Gastroesophageal sphincter (tissue), 3 donors: ENCODE measurements around the gene RFXAP.

Source experiments
- EP300 ChIP-seq: sonication (generic); formaldehyde crosslinking; IDR thresholded peaks from one replicate; pipeline ENCODE4 v1.6.1; 2017; ENCODE audit warnings: antibody characterized with exemption, mild to moderate bottlenecking
- POLR2A ChIP-seq, 2 donors: fragments of 450-650 bp; IDR thresholded peaks; one replicate each; pipeline ENCODE4 v1.6.1; 2017; ENCODE audit warnings: antibody characterized with exemption in 2 of 2, mild to moderate bottlenecking in 2 of 2, moderate library complexity in 1 of 2
- POLR2AphosphoS5 ChIP-seq: sonication (generic); formaldehyde crosslinking; IDR thresholded peaks from one replicate; pipeline ENCODE4 v1.6.1; 2017; ENCODE audit warnings: antibody characterized with exemption
- TF ChIP-seq, protein P1 (sequence below), 4 experiments: fragments of 200-600 bp in 2 of 4; fragments of 450-650 bp in 2 of 4; sonication (generic) in 1 of 4; IDR thresholded peaks; one replicate each; pipeline ENCODE4 v1.5.1; 2017 to 2019; ENCODE audit warnings: antibody characterized with exemption in 4 of 4, mild to moderate bottlenecking in 2 of 4, moderate library complexity in 2 of 4

GRCh38 chr13:36789730-36790129, 29.3 kb upstream of the RFXAP start:
- TF ChIP-seq, protein P1, sequence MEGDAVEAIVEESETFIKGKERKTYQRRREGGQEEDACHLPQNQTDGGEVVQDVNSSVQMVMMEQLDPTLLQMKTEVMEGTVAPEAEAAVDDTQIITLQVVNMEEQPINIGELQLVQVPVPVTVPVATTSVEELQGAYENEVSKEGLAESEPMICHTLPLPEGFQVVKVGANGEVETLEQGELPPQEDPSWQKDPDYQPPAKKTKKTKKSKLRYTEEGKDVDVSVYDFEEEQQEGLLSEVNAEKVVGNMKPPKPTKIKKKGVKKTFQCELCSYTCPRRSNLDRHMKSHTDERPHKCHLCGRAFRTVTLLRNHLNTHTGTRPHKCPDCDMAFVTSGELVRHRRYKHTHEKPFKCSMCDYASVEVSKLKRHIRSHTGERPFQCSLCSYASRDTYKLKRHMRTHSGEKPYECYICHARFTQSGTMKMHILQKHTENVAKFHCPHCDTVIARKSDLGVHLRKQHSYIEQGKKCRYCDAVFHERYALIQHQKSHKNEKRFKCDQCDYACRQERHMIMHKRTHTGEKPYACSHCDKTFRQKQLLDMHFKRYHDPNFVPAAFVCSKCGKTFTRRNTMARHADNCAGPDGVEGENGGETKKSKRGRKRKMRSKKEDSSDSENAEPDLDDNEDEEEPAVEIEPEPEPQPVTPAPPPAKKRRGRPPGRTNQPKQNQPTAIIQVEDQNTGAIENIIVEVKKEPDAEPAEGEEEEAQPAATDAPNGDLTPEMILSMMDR (IDR thresholded peaks at IDR 0.05): no peak
- TF ChIP-seq POLR2A (IDR thresholded peaks at IDR 0.05): no peak
- TF ChIP-seq POLR2AphosphoS5: no peak
- TF ChIP-seq EP300: no peak
